Endothelial cell of umbilical vein (primary cell): ENCODE measurements around the gene DAP.

ENCODE experiments used
- EZH2 ChIP-seq: IDR thresholded peaks from 2 replicates; pipeline ENCODE4 v1.6.1; 2012; ENCODE audit warnings: borderline replicate concordance, low read depth, mild to moderate bottlenecking, moderate library complexity, low read length, inconsistent platforms; ENCODE audit not compliant: severe bottlenecking
- POLR2A ChIP-seq: IDR thresholded peaks from 2 replicates; pipeline ENCODE4 v1.6.1; 2012; ENCODE audit warnings: low read depth, mild to moderate bottlenecking, control low read depth, low read length
- TF ChIP-seq, protein P1 (sequence below), 2 donors: IDR thresholded peaks; 1 replicate in 1 of 2; 2 replicates in 1 of 2; pipeline ENCODE4 v1.5.1; 2011; ENCODE audit warnings: low read length in 2 of 2, mild to moderate bottlenecking in 2 of 2, moderate library complexity in 2 of 2, control low read depth in 1 of 2, inconsistent platforms in 1 of 2, low read depth in 1 of 2; ENCODE audit not compliant: insufficient read depth in 1 of 2; ENCODE audit errors: extremely low read depth in 1 of 2

DNA sequence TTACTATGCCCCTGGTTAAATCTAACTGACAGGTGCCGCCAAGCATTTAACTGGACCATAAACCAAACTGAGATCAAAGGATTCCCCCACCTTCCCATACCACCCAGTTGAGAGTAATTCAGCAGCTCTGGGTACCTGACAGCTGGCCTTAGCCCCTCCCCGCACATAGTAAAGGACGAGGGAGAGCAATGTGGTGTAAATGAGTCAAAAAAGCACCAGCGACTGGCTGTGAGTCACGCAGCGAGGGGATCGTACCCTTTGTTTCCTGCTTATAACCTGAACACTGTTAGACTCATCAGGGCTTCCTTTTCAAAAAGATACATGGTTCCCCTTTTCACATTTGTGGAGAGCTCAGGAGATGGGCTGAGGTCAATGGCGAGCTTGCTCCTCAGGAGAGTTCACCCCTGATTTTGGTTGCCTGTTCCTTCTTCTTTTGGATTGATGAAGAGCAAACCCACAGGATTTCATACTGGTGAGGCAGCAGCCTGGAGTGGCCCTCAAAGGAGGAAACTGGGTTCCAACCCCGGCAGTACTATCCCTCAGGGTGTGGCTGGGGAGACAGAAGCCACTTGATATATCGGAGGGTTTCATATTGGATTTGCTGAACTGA lies 125.7 kb downstream of the DAP start:
- TF ChIP-seq, protein P1, sequence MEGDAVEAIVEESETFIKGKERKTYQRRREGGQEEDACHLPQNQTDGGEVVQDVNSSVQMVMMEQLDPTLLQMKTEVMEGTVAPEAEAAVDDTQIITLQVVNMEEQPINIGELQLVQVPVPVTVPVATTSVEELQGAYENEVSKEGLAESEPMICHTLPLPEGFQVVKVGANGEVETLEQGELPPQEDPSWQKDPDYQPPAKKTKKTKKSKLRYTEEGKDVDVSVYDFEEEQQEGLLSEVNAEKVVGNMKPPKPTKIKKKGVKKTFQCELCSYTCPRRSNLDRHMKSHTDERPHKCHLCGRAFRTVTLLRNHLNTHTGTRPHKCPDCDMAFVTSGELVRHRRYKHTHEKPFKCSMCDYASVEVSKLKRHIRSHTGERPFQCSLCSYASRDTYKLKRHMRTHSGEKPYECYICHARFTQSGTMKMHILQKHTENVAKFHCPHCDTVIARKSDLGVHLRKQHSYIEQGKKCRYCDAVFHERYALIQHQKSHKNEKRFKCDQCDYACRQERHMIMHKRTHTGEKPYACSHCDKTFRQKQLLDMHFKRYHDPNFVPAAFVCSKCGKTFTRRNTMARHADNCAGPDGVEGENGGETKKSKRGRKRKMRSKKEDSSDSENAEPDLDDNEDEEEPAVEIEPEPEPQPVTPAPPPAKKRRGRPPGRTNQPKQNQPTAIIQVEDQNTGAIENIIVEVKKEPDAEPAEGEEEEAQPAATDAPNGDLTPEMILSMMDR (IDR thresholded peaks at IDR 0.05; ENCODE audit: extremely low read depth in 1 of 2, insufficient read depth in 1 of 2, low read depth in 1 of 2, low read length in 2 of 2), result no peak
- TF ChIP-seq POLR2A, result no peak
- no peak for TF ChIP-seq EZH2
